Endodermal cell (in vitro differentiated cells): ENCODE measurements around the gene GUCA1A. TPM values are rescaled to one million over a fixed set of nuclear protein-coding genes. Genes with fewer than 3 reads are reported as not detected.
"Not testable (repeated sequence)": the region's sequence is repeated elsewhere in the genome, so short reads cannot be mapped to it uniquely, and the experiment has no call there.

Source experiments
- DNase-seq: peaks from one replicate; pipeline ENCODE4 v3.0.0-alpha.2; 2017
- H3K27ac ChIP-seq: 2 replicates; pipeline ENCODE4 v1.5.1; 2013; ENCODE audit warnings: mild to moderate bottlenecking, low read depth, low read length, moderate library complexity
- H3K27me3 ChIP-seq: 2 replicates; pipeline ENCODE4 v1.6.1; 2013; ENCODE audit warnings: mild to moderate bottlenecking, low read length, moderate library complexity; ENCODE audit not compliant: insufficient read depth, control insufficient read depth, poor library complexity, severe bottlenecking
- H3K36me3 ChIP-seq: 2 replicates; pipeline ENCODE4 v1.7.0; 2013; ENCODE audit warnings: mild to moderate bottlenecking, low read length, moderate library complexity; ENCODE audit not compliant: control insufficient read depth, insufficient read depth
- H3K4me1 ChIP-seq: one replicate; pipeline ENCODE4 v1.7.0; 2013; ENCODE audit warnings: low read length; ENCODE audit not compliant: control insufficient read depth, insufficient read depth
- H3K4me3 ChIP-seq: 2 replicates; pipeline ENCODE4 v1.5.1; 2013; ENCODE audit warnings: mild to moderate bottlenecking, low read length, moderate library complexity
- H3K9ac ChIP-seq: 2 replicates; pipeline ENCODE4 v1.6.1; 2013; ENCODE audit warnings: mild to moderate bottlenecking, low read length, moderate library complexity; ENCODE audit not compliant: poor library complexity, severe bottlenecking; ENCODE audit errors: extremely low read depth
- H3K9me3 ChIP-seq: 2 replicates; pipeline ENCODE4 v1.6.1; 2013; ENCODE audit warnings: mild to moderate bottlenecking, low read length, moderate library complexity; ENCODE audit not compliant: control insufficient read depth
- H3K27ac Mint-ChIP-seq: 2 replicates; pipeline ENCODE4 v1.8.0; 2020; ENCODE audit warnings: mixed read lengths
- H3K27me3 Mint-ChIP-seq: 2 replicates; pipeline ENCODE4 v1.8.0; 2021; ENCODE audit warnings: mild to moderate bottlenecking, mixed read lengths; ENCODE audit not compliant: insufficient read depth
- H3K36me3 Mint-ChIP-seq: 2 replicates; pipeline ENCODE4 v1.8.0; 2020; ENCODE audit warnings: low read depth, mixed read lengths
- H3K4me1 Mint-ChIP-seq: 2 replicates; pipeline ENCODE4 v1.8.0; 2020; ENCODE audit warnings: mixed read lengths
- H3K4me3 Mint-ChIP-seq: 2 replicates; pipeline ENCODE4 v1.8.0; 2020; ENCODE audit warnings: mild to moderate bottlenecking, moderate library complexity, mixed read lengths
- H3K9me3 Mint-ChIP-seq: 2 replicates; pipeline ENCODE4 v1.8.0; 2020; ENCODE audit warnings: mild to moderate bottlenecking, mixed read lengths
- WGBS, 2 experiments: methylation state at CpG; one replicate each; pipeline versions ENCODE4 v1.1.5 to v1.1.7; 2013; ENCODE audit warnings: missing lambda C conversion rate in 2 of 2, mixed read lengths in 1 of 2; ENCODE audit not compliant: insufficient coverage in 1 of 2, insufficient read length in 1 of 2; 5-methylcytosine and 5-hydroxymethylcytosine counted together
- total RNA-seq, 2 donors: library from RNA; stranded (reverse); fragmentation: NEBNext Ultra II Directional in 1 of 2; extraction: Animal tissue kit (Norgen Biotek cat#: 25700) in 1 of 2; gene quantifications; 2 replicates in 1 of 2; 3 replicates in 1 of 2; pipeline ENCODE4 v1.2.1, GENCODE V29; 2021
- TF ChIP-seq, protein P1 (sequence below): fragments of 200-600 bp; sonication (generic); conservative IDR thresholded peaks from 2 replicates; pipeline ENCODE4 v1.5.0; 2021; ENCODE audit warnings: antibody characterized with exemption, mild to moderate bottlenecking

Gene GUCA1A
- total RNA-seq, 2 donors from 2014 or later = 3.9 to 4.4 TPM

DNA sequence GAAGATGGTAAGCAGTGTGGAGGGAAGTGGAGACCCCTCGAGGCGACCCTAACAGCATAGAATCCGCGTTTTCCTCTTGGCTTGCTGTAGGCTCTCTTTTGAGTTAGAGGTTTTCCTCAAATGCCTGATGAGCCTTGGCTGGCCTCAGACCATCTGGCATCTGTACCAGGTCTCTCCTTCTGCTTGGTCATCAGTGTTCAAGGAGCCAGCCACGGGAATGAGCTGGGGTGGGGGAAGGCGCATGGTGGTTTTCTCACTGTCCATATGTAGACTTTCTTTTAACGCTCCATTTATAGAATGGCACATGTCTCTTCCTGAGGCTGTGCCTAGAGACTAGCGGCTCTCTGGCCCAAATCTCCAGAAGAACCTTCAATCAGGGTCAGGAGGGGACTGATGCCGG is 8.1 kb upstream of the GUCA1A start:
- no peak for DNase-seq
- Histone ChIP-seq H3K27ac (no peak overlapping the region), H3K4me3 (no peak overlapping the region), H3K9ac (no peak overlapping the region), H3K27me3 (no peaks in the 10 kb centered on the region), H3K9me3 (no peaks in the 10 kb centered on the region), H3K36me3 (no peaks in the 10 kb centered on the region), H3K4me1 (no peaks in the 10 kb centered on the region)
- Mint-ChIP-seq H3K9me3 (no peaks in the 10 kb centered on the region), H3K4me1 (peaks cover 9% of the 10 kb centered on the region), H3K27ac (no peak overlapping the region), H3K4me3 (no peak overlapping the region), H3K36me3 (no peaks in the 10 kb centered on the region), H3K27me3 (peaks cover 13% of the 10 kb centered on the region)
- WGBS, 2 experiments = 90 to 97% methylated on average over 8 to 9 of the region's 9 CpGs
- TF ChIP-seq, protein P1, sequence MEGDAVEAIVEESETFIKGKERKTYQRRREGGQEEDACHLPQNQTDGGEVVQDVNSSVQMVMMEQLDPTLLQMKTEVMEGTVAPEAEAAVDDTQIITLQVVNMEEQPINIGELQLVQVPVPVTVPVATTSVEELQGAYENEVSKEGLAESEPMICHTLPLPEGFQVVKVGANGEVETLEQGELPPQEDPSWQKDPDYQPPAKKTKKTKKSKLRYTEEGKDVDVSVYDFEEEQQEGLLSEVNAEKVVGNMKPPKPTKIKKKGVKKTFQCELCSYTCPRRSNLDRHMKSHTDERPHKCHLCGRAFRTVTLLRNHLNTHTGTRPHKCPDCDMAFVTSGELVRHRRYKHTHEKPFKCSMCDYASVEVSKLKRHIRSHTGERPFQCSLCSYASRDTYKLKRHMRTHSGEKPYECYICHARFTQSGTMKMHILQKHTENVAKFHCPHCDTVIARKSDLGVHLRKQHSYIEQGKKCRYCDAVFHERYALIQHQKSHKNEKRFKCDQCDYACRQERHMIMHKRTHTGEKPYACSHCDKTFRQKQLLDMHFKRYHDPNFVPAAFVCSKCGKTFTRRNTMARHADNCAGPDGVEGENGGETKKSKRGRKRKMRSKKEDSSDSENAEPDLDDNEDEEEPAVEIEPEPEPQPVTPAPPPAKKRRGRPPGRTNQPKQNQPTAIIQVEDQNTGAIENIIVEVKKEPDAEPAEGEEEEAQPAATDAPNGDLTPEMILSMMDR = no peak

DNA sequence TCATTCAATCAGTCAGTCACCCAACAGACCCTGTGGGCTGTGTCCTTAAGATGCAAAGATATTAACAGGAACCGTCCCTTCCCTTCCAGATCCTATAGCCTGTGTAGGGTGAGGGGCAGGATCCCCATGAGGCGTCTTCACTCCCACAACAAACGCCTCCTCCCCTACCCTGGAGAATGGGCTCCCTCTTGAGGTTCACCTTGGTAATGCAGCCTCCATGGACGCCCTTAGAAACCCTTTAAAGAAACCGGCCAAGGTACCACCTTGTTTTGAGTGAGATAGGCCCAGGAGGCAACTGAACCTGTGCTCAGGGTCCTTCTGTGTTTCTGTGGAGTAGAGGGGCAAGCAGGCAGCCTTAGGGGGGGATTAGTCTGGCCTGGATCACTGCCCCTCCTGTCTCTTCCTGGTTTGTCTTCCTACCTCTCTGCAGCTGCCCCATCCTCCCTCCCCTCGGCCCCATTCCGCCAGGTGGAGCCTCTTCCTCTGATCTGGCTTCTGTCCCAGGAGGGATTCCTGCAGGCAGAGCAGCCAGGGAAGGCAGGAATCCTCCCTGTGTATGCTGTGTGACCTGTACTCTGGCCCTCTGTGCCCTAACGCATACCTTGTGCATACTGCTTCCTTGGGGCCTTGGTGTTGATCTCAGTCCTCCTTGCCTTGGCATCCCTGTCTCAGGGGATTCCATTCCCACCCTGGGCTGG is 6.6 kb upstream of the GUCA1A start:
- Mint-ChIP-seq H3K36me3 (no peaks in the 10 kb centered on the region), H3K27ac (peak overlapping the region; percentile 89), H3K27me3 (peaks cover 5% of the 10 kb centered on the region), H3K9me3 (no peaks in the 10 kb centered on the region), H3K4me3 (no peak overlapping the region), H3K4me1 (peaks cover 9% of the 10 kb centered on the region)
- Histone ChIP-seq H3K9me3 (no peaks in the 10 kb centered on the region), H3K27ac (no peak overlapping the region), H3K4me1 (no peaks in the 10 kb centered on the region), H3K36me3 (no peaks in the 10 kb centered on the region), H3K9ac (no peak overlapping the region), H3K4me3 (no peak overlapping the region), H3K27me3 (no peaks in the 10 kb centered on the region)
- TF ChIP-seq, protein P1 = peak; percentile 99
- peak; percentile 97 for DNase-seq
- 24 to 88% methylated on average over 1 to 8 of the region's 8 CpGs for WGBS, 2 experiments

DNA sequence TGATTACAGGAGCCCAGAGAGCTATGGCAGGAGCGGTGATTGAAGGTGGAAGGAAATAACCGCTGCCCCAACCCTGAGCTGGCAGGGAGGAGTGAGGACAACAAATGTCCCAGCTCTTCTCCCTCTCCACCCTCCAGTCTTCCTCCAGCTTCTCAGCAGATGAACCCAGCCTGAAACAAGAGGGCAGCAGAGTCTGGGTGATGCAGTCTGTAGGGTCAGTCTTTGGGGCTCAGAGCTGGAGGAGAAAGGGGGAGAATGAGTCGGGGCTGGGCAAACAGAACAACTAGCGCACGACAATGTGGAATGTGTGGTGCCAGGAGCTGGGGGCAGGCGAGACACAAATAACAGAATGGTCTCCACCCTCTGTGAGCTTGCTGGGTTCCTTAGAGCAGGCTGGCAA is 4.5 kb upstream of the GUCA1A start:
- Histone ChIP-seq H3K4me1 (peaks cover 2% of the 10 kb centered on the region), H3K36me3 (no peaks in the 10 kb centered on the region), H3K9me3 (no peaks in the 10 kb centered on the region), H3K4me3 (no peak overlapping the region), H3K27ac (no peak overlapping the region), H3K9ac (no peak overlapping the region), H3K27me3 (no peaks in the 10 kb centered on the region)
- Mint-ChIP-seq H3K4me3 (no peak overlapping the region), H3K27me3 (peaks cover 8% of the 10 kb centered on the region), H3K9me3 (no peaks in the 10 kb centered on the region), H3K4me1 (peaks cover 2% of the 10 kb centered on the region), H3K36me3 (no peaks in the 10 kb centered on the region), H3K27ac (no peak overlapping the region)
- no peak for DNase-seq
- TF ChIP-seq, protein P1 = no peak
- 78 to 90% methylated on average over 3 to 6 of the region's 6 CpGs for WGBS, 2 experiments

DNA sequence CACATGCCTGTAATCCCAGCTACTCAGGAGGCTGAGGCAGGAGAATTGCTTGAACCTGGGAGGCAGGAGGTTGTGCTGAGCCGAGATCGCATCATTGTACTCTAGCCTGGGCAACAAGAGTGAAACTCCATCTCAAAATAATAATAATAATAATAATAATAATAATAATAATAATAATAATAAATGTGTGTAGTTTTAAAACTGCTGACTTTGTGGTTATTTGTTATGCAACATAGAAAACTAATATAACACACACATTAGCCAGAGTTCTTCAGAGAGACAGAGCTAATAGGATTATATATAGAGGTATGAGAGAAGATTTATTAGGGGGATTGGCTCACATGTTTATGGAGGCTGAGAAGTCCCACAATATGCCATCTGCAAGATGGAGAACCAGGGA is 3.4 kb upstream of the GUCA1A start:
- H3K4me3 ChIP-seq, H3K9ac ChIP-seq, H3K4me3 Mint-ChIP-seq, H3K36me3 Mint-ChIP-seq, H3K27ac ChIP-seq, H3K9me3 ChIP-seq, H3K4me1 ChIP-seq, H3K36me3 ChIP-seq, H3K27me3 ChIP-seq, H3K27ac Mint-ChIP-seq, H3K4me1 Mint-ChIP-seq, DNase-seq, H3K9me3 Mint-ChIP-seq: not testable (repeated sequence)
- 50% methylated on average over 2 of the region's 2 CpGs; no CpG with 5 or more reads in 1 of the 2 experiments for WGBS, 2 experiments
- H3K27me3 Mint-ChIP-seq = peaks cover 13% of the 10 kb centered on the region
